ENCODE measurements around the gene FXR2. TPM values are rescaled to one million over a fixed set of nuclear protein-coding genes. Genes with fewer than 3 reads are reported as not detected.

Gene FXR2
- total and polyA plus RNA-seq, 3 donors from 2014 or later = 53.8 to 76.0 (median 60.3) TPM

- WGBS, 2 donors = 43 to 69% methylated on average over 10 to 20 of the region's 20 CpGs
- intact Hi-C loops (cut with DNase I; ENCODE audit: low total_unique reads) = no loop called here
- H3K36me3 ChIP-seq (ENCODE audit: low read depth, missing control alignments) = no peaks in the 10 kb centered on the region
- H3K27ac ChIP-seq = peak overlapping the region; percentile 47 to 71
- no peak for DNase-seq
- no peaks in the 10 kb centered on the region for H3K27me3 ChIP-seq
- no peaks in the 10 kb centered on the region for H3K9me3 ChIP-seq
- TF ChIP-seq POLR2A (IDR thresholded peaks at IDR 0.05) = no peak
- H3K4me3 ChIP-seq = peak overlapping the region; percentile 57 to 63
- peaks cover 6% of the 10 kb centered on the region for H3K4me1 ChIP-seq
Measured at GRCh38 chr17:7549401-7550055, 65.2 kb downstream of the FXR2 start.

DNA sequence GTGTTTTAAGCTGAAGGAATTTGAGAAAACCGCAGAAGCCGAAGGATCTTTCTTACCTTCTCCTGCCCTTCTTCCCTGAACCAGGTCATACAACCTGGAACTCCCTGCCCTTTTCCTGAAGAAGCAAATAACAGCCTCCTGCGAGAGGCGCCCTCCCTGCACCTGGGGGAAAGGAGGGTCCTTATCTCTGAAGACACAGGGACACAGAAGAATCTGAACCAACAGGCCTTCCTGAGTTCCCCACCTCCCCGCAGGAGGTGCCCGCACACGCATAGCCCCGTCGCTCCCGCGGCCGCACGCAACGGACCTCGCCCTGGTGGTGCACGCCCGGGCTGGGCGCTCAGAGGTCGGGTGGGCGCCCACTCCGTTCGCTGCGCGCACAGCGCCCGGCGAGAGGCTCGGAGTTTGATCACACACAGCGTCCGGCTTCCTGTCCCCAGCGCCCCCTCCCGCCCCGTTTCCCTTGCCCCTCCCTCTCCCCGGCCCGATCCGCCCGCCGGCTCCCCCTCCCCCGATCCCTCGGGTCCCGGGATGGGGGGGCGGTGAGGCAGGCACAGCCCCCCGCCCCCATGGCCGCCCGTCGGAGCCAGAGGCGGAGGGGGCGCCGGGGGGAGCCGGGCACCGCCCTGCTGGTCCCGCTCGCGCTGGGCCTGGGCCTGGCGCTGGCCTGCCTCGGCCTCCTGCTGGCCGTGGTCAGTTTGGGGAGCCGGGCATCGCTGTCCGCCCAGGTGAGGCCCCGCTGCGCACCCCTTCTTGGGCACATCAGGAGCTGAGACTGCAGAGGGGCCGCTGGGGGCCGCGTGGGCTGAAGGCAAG, 65.9 kb downstream of the FXR2 start, which contains the start of gene TNFSF12:
TNFSF12 (plus strand) TSS at position 474 of the 816 bp plus-strand sequence; CDS start at position 570, 96 bp downstream.
- Histone ChIP-seq H3K36me3 (ENCODE audit: low read depth, missing control alignments) (no peaks in the 10 kb centered on the region), H3K4me1 (peaks cover 6% of the 10 kb centered on the region), H3K4me3 (peak within 1 kb of the TSS; percentile 57 to 63), H3K27me3 (no peaks in the 10 kb centered on the region), H3K9me3 (no peaks in the 10 kb centered on the region), H3K27ac (peak within 1 kb of the TSS; percentile 47 to 71)
- WGBS, 2 donors = 0 to 2% methylated on average over 11 to 58 of the region's 65 CpGs
- TF ChIP-seq POLR2A (IDR thresholded peaks at IDR 0.05) = no peak
- TF ChIP-seq CTCF (IDR thresholded peaks at IDR 0.05) = no peak
- DNase-seq = peak; percentile 63
- intact Hi-C loops (cut with DNase I; ENCODE audit: low total_unique reads) = no loop called here

DNA sequence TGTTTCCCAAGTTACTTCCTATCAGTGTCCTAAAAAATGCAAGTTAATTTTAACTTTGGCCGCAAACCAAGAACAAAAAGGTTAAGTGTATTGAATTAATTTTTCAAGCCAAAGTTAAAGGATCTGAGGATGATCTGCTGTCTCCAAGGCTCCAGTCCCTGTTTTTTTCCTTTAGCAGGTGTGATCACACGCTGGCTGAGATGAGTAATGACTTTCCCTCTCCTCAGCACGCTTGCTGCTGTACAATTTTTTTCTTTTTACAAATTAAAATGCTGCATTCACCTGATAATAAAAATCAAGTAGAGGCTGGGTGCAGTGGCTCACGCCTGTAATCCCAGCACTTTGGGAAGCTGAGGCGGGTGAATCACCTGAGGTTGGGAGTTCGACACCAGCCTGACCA, 69.8 kb downstream of the FXR2 start:
- TF ChIP-seq CTCF (IDR thresholded peaks at IDR 0.05) (no peak), POLR2A (IDR thresholded peaks at IDR 0.05) (no peak)
- Histone ChIP-seq H3K4me1 (peaks cover 6% of the 10 kb centered on the region), H3K9me3 (no peaks in the 10 kb centered on the region), H3K4me3 (no peak overlapping the region), H3K36me3 (ENCODE audit: low read depth, missing control alignments) (no peaks in the 10 kb centered on the region), H3K27ac (peak overlapping the region in 1 of 2 donors; percentile 72), H3K27me3 (no peaks in the 10 kb centered on the region)
- 47 to 50% methylated on average over 6 of the region's 6 CpGs for WGBS, 2 donors
- intact Hi-C loops (cut with DNase I; ENCODE audit: low total_unique reads) = no loop called here
- no peak for DNase-seq

Small RNA genes lying within 50 kb of the gene (small RNA-seq; reads per million reads assigned to genes)
- 0 reads per million in 2 donors for gene CD68
- 0 reads per million in 2 donors for gene SNORA48
- 0 reads per million in 2 donors for gene SNORD10

Other genes starting within 250 kb of the FXR2 start
- gene TNK1, start 233.8 kb downstream of the FXR2 start, total RNA-seq = 1 to 10 TPM; 3.7 to 6.8 TPM
- gene TNK1, start 233.8 kb downstream of the FXR2 start, polyA plus RNA-seq (ENCODE audit: insufficient read depth, low read depth, low replicate concordance) = 4.0 TPM
- gene PLSCR3, start 220.4 kb downstream of the FXR2 start, total RNA-seq = 10 to 100 TPM; 13.6 to 19.4 TPM
- gene PLSCR3, start 220.4 kb downstream of the FXR2 start, polyA plus RNA-seq (ENCODE audit: insufficient read depth, low read depth, low replicate concordance) = 14.2 TPM
- 10 to 100 TPM; 18.7 to 33.3 TPM for gene TMEM256, start 210.8 kb downstream of the FXR2 start, total RNA-seq
- 27.3 TPM for gene TMEM256, start 210.8 kb downstream of the FXR2 start, polyA plus RNA-seq (ENCODE audit: insufficient read depth, low read depth, low replicate concordance)
- gene NLGN2, start 207.1 kb downstream of the FXR2 start, total RNA-seq = 10 to 100 TPM in 1 of 2 donors, 1 to 10 TPM in 1; 9.9 to 10.7 TPM
- 8.4 TPM for gene NLGN2, start 207.1 kb downstream of the FXR2 start, polyA plus RNA-seq (ENCODE audit: insufficient read depth, low read depth, low replicate concordance)
- 10 to 100 TPM in 1 of 2 donors, 1 to 10 TPM in 1; 8.5 to 18.7 TPM for gene SPEM1, start 194.6 kb downstream of the FXR2 start, total RNA-seq
- 67.7 TPM for gene SPEM1, start 194.6 kb downstream of the FXR2 start, polyA plus RNA-seq (ENCODE audit: insufficient read depth, low read depth, low replicate concordance)
- 100 to 1,000 TPM in 1 of 2 donors, 10 to 100 TPM in 1; 41.4 to 202 TPM for gene SPEM2, start 189.3 kb downstream of the FXR2 start, total RNA-seq
- gene SPEM2, start 189.3 kb downstream of the FXR2 start, polyA plus RNA-seq (ENCODE audit: insufficient read depth, low read depth, low replicate concordance) = 111 TPM
- 10 to 100 TPM in 1 of 2 donors, 1 to 10 TPM in 1; 5.7 to 18.8 TPM for gene SPEM3, start 186.0 kb downstream of the FXR2 start, total RNA-seq
- 63.0 TPM for gene SPEM3, start 186.0 kb downstream of the FXR2 start, polyA plus RNA-seq (ENCODE audit: insufficient read depth, low read depth, low replicate concordance)
- gene TMEM102, start 179.5 kb downstream of the FXR2 start, total RNA-seq = 10 to 100 TPM in 1 of 2 donors, 1 to 10 TPM in 1; 7.9 to 11.7 TPM
- 6.5 TPM for gene TMEM102, start 179.5 kb downstream of the FXR2 start, polyA plus RNA-seq (ENCODE audit: insufficient read depth, low read depth, low replicate concordance)
- 1 to 10 TPM; 3.2 to 4.2 TPM for gene FGF11, start 175.4 kb downstream of the FXR2 start, total RNA-seq
- 4.6 TPM for gene FGF11, start 175.4 kb downstream of the FXR2 start, polyA plus RNA-seq (ENCODE audit: insufficient read depth, low read depth, low replicate concordance)
- 1 to 10 TPM; 6.2 to 7.4 TPM for gene CHRNB1, start 169.8 kb downstream of the FXR2 start, total RNA-seq
- gene CHRNB1, start 169.8 kb downstream of the FXR2 start, polyA plus RNA-seq (ENCODE audit: insufficient read depth, low read depth, low replicate concordance) = 6.9 TPM
- gene ZBTB4, start 135.3 kb downstream of the FXR2 start, total RNA-seq = 10 to 100 TPM; 34.0 to 43.4 TPM
- gene ZBTB4, start 135.3 kb downstream of the FXR2 start, polyA plus RNA-seq (ENCODE audit: insufficient read depth, low read depth, low replicate concordance) = 39.5 TPM
- gene SLC35G6, start 133.5 kb downstream of the FXR2 start, total RNA-seq = 1 to 10 TPM; 1.8 to 3.9 TPM
- 3.9 TPM for gene SLC35G6, start 133.5 kb downstream of the FXR2 start, polyA plus RNA-seq (ENCODE audit: insufficient read depth, low read depth, low replicate concordance)
- 100 to 1,000 TPM; 359 to 391 TPM for gene POLR2A, start 130.5 kb downstream of the FXR2 start, total RNA-seq
- 175 TPM for gene POLR2A, start 130.5 kb downstream of the FXR2 start, polyA plus RNA-seq (ENCODE audit: insufficient read depth, low read depth, low replicate concordance)
- gene TNFSF12, start 65.8 kb downstream of the FXR2 start, total RNA-seq = 10 to 100 TPM; 17.0 to 20.6 TPM
- gene TNFSF12, start 65.8 kb downstream of the FXR2 start, polyA plus RNA-seq (ENCODE audit: insufficient read depth, low read depth, low replicate concordance) = 21.5 TPM
- 1 to 10 TPM; 1.2 to 5.1 TPM for gene TNFSF13, start 56.1 kb downstream of the FXR2 start, total RNA-seq
- gene TNFSF13, start 56.1 kb downstream of the FXR2 start, polyA plus RNA-seq (ENCODE audit: insufficient read depth, low read depth, low replicate concordance) = 11.5 TPM
- 10 to 100 TPM; 77.4 to 83.5 TPM for gene SENP3, start 53.0 kb downstream of the FXR2 start, total RNA-seq
- 108 TPM for gene SENP3, start 53.0 kb downstream of the FXR2 start, polyA plus RNA-seq (ENCODE audit: insufficient read depth, low read depth, low replicate concordance)
- 1 to 10 TPM; 2.0 to 6.4 TPM for gene CD68, start 35.3 kb downstream of the FXR2 start, total RNA-seq
- 54.8 TPM for gene CD68, start 35.3 kb downstream of the FXR2 start, polyA plus RNA-seq (ENCODE audit: insufficient read depth, low read depth, low replicate concordance)
- 10 to 100 TPM; 55.7 to 88.7 TPM for gene MPDU1, start 31.0 kb downstream of the FXR2 start, total RNA-seq
- 60.9 TPM for gene MPDU1, start 31.0 kb downstream of the FXR2 start, polyA plus RNA-seq (ENCODE audit: insufficient read depth, low read depth, low replicate concordance)
- gene SOX15, start 24.8 kb downstream of the FXR2 start, total RNA-seq = 1 to 10 TPM; 2.8 to 4.0 TPM
- 2.6 TPM for gene SOX15, start 24.8 kb downstream of the FXR2 start, polyA plus RNA-seq (ENCODE audit: insufficient read depth, low read depth, low replicate concordance)
- gene SAT2, start 12.9 kb upstream of the FXR2 start, total RNA-seq = 100 to 1,000 TPM; 108 to 112 TPM
- 128 TPM for gene SAT2, start 12.9 kb upstream of the FXR2 start, polyA plus RNA-seq (ENCODE audit: insufficient read depth, low read depth, low replicate concordance)
- 1 to 10 TPM; 3.2 to 6.1 TPM for gene SHBG, start 15.2 kb upstream of the FXR2 start, total RNA-seq
- 17.8 TPM for gene SHBG, start 15.2 kb upstream of the FXR2 start, polyA plus RNA-seq (ENCODE audit: insufficient read depth, low read depth, low replicate concordance)
- 10 to 100 TPM in 1 of 2 donors, 1 to 10 TPM in 1; 6.1 to 11.6 TPM for gene ATP1B2, start 36.0 kb upstream of the FXR2 start, total RNA-seq
- 10.1 TPM for gene ATP1B2, start 36.0 kb upstream of the FXR2 start, polyA plus RNA-seq (ENCODE audit: insufficient read depth, low read depth, low replicate concordance)
- 10 to 100 TPM; 45.0 to 47.1 TPM for gene TP53, start 72.6 kb upstream of the FXR2 start, total RNA-seq
- gene TP53, start 72.6 kb upstream of the FXR2 start, polyA plus RNA-seq (ENCODE audit: insufficient read depth, low read depth, low replicate concordance) = 32.1 TPM
- gene WRAP53, start 73.6 kb upstream of the FXR2 start, total RNA-seq = 10 to 100 TPM; 10.5 to 11.3 TPM
- gene WRAP53, start 73.6 kb upstream of the FXR2 start, polyA plus RNA-seq (ENCODE audit: insufficient read depth, low read depth, low replicate concordance) = 12.0 TPM
- 1 to 10 TPM in 1 of 2 donors, under 1 TPM in 1; 0.93 to 2.0 TPM for gene EFNB3, start 90.3 kb upstream of the FXR2 start, total RNA-seq
- gene EFNB3, start 90.3 kb upstream of the FXR2 start, polyA plus RNA-seq (ENCODE audit: insufficient read depth, low read depth, low replicate concordance) = 3.5 TPM
- gene DNAH2, start 102.8 kb upstream of the FXR2 start, total RNA-seq = 10 to 100 TPM; 11.7 to 22.7 TPM
- 24.9 TPM for gene DNAH2, start 102.8 kb upstream of the FXR2 start, polyA plus RNA-seq (ENCODE audit: insufficient read depth, low read depth, low replicate concordance)
- gene KDM6B, start 219.3 kb upstream of the FXR2 start, total RNA-seq = 10 to 100 TPM; 38.0 to 41.8 TPM
- gene KDM6B, start 219.3 kb upstream of the FXR2 start, polyA plus RNA-seq (ENCODE audit: insufficient read depth, low read depth, low replicate concordance) = 27.8 TPM
- gene TMEM88, start 240.2 kb upstream of the FXR2 start, total RNA-seq = 1 to 10 TPM; 4.6 to 7.4 TPM
- 6.8 TPM for gene TMEM88, start 240.2 kb upstream of the FXR2 start, polyA plus RNA-seq (ENCODE audit: insufficient read depth, low read depth, low replicate concordance)
- gene NAA38, start 242.7 kb upstream of the FXR2 start, total RNA-seq = 10 to 100 TPM; 72.3 to 83.1 TPM
- gene NAA38, start 242.7 kb upstream of the FXR2 start, polyA plus RNA-seq (ENCODE audit: insufficient read depth, low read depth, low replicate concordance) = 102 TPM
- 10 to 100 TPM in 1 of 2 donors, 1 to 10 TPM in 1; 9.9 to 10.1 TPM for gene CYB5D1, start 243.1 kb upstream of the FXR2 start, total RNA-seq
- gene CYB5D1, start 243.1 kb upstream of the FXR2 start, polyA plus RNA-seq (ENCODE audit: insufficient read depth, low read depth, low replicate concordance) = 12.8 TPM

All from testis (tissue), 3 donors.